ENCODE results near the gene JAKMIP1. TPM values are rescaled to one million over a fixed set of nuclear protein-coding genes. Genes with fewer than 3 reads are reported as not detected.

JAKMIP1 gene
- total RNA-seq, 4 donors from 2014 or later = not detected

- intact Hi-C loops (cut with DNase I; ENCODE audit: low total_unique reads) = no loop called here
- H3K4me3 ChIP-seq (ENCODE audit: low read depth, poor library complexity, severe bottlenecking) = no peak overlapping the region
- peak in 1 of 2 donors; percentile 72 for DNase-seq (ENCODE audit: low spot score in 2 of 2)
- TF ChIP-seq POLR2A (IDR thresholded peaks at IDR 0.05) = no peak
- TF ChIP-seq, protein P1, sequence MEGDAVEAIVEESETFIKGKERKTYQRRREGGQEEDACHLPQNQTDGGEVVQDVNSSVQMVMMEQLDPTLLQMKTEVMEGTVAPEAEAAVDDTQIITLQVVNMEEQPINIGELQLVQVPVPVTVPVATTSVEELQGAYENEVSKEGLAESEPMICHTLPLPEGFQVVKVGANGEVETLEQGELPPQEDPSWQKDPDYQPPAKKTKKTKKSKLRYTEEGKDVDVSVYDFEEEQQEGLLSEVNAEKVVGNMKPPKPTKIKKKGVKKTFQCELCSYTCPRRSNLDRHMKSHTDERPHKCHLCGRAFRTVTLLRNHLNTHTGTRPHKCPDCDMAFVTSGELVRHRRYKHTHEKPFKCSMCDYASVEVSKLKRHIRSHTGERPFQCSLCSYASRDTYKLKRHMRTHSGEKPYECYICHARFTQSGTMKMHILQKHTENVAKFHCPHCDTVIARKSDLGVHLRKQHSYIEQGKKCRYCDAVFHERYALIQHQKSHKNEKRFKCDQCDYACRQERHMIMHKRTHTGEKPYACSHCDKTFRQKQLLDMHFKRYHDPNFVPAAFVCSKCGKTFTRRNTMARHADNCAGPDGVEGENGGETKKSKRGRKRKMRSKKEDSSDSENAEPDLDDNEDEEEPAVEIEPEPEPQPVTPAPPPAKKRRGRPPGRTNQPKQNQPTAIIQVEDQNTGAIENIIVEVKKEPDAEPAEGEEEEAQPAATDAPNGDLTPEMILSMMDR (IDR thresholded peaks at IDR 0.05) = no peak
- WGBS, 2 donors = 81 to 84% methylated on average over 10 to 12 of the region's 12 CpGs
Observed at GRCh38 chr4:6194458-6195195, 5.7 kb downstream of the JAKMIP1 start.

- 72 to 80% methylated on average over 10 to 11 of the region's 11 CpGs for WGBS, 2 donors
- TF ChIP-seq, protein P1 (IDR thresholded peaks at IDR 0.05) = no peak
- no peak for TF ChIP-seq POLR2A (IDR thresholded peaks at IDR 0.05)
- no peak overlapping the region for H3K4me3 ChIP-seq (ENCODE audit: low read depth, poor library complexity, severe bottlenecking)
- DNase-seq (ENCODE audit: low spot score in 2 of 2) = no peak
- intact Hi-C loops (cut with DNase I; ENCODE audit: low total_unique reads) = no loop called here
Observed at GRCh38 chr4:6193399-6193798, 7.0 kb downstream of the JAKMIP1 start.

DNA sequence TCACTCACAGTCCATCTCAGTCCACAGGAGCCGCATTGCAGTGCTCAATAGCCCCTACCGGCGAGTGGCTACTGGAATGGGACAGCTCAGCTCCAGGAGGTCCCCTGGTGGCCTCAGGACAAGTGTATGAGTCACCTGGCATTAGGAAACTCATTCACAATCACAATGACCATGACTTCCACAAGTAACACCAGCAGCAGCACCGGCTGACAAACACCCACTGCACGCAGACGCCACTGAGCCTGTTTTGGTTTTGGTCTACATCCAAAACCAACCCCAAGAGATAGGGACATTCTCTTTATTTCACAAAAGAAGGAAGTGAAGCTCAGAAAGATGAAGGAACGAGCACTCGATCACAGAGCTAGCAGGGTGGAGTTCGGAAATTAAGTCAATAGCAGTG, 8.1 kb downstream of the JAKMIP1 start:
- no peak for TF ChIP-seq POLR2A (IDR thresholded peaks at IDR 0.05)
- TF ChIP-seq, protein P1 (IDR thresholded peaks at IDR 0.05) = no peak
- intact Hi-C loops (cut with DNase I; ENCODE audit: low total_unique reads) = no loop called here
- H3K4me3 ChIP-seq (ENCODE audit: low read depth, poor library complexity, severe bottlenecking) = no peak overlapping the region
- DNase-seq (ENCODE audit: low spot score in 2 of 2) = peak in 1 of 2 donors; percentile 6
- 71 to 75% methylated on average over 9 of the region's 9 CpGs for WGBS, 2 donors

- intact Hi-C loops (cut with DNase I; ENCODE audit: low total_unique reads) = no loop called here
- WGBS, 2 donors = 83 to 89% methylated on average over 11 of the region's 11 CpGs
- H3K4me3 ChIP-seq (ENCODE audit: low read depth, poor library complexity, severe bottlenecking) = no peak overlapping the region
- DNase-seq (ENCODE audit: low spot score in 2 of 2) = no peak
- TF ChIP-seq POLR2A (IDR thresholded peaks at IDR 0.05) = no peak
- TF ChIP-seq, protein P1 (IDR thresholded peaks at IDR 0.05) = no peak
Observed at GRCh38 chr4:6191448-6192130, 8.8 kb downstream of the JAKMIP1 start.

DNA sequence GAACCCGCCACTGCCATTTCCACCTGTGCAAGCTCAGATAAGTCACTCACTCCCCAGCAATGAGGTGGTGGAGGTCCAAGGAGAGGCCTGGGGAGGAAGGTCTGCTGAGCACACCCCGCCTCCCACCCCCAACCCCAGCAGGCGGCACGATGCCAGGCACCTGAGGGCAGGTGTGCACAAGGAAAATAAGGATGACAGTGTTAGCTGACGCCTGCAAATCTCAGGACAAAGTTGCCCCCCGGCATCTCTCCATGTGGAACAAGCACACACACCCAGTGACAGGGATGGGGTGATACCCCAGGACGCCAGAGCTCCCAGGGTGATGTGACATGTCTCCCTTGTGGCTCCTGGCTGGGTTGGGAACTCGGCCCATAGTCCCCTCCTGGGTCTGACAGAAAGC, 9.9 kb downstream of the JAKMIP1 start:
- WGBS, 2 donors = 72 to 86% methylated on average over 7 to 8 of the region's 8 CpGs
- intact Hi-C loops (cut with DNase I; ENCODE audit: low total_unique reads) = no loop called here
- DNase-seq (ENCODE audit: low spot score in 2 of 2) = no peak
- no peak overlapping the region for H3K4me3 ChIP-seq (ENCODE audit: low read depth, poor library complexity, severe bottlenecking)
- no peak for TF ChIP-seq POLR2A (IDR thresholded peaks at IDR 0.05)

DNA sequence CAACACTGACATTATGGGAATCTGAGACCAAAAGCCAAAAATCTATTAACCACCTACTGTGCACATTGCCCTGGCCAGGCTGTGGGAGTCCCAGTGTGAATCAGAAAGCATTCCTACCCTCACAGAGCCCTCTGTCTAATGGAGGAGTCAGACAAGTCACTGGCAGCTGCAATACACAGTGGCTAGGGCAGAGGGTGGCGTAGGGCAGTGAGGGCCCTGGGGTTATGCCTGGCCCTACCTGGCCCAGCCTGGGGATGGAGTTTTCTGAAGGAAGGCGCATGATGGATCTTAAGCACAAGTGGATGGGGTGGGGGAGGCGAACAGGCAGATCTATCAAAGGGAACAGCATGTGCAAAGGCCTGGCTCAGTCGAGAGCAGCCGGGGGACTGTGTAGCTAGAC, 10.8 kb downstream of the JAKMIP1 start:
- intact Hi-C loops (cut with DNase I; ENCODE audit: low total_unique reads) = no loop called here
- 84 to 94% methylated on average over 5 of the region's 5 CpGs for WGBS, 2 donors
- no peak overlapping the region for H3K4me3 ChIP-seq (ENCODE audit: low read depth, poor library complexity, severe bottlenecking)
- no peak for DNase-seq (ENCODE audit: low spot score in 2 of 2)
- TF ChIP-seq, protein P1 (IDR thresholded peaks at IDR 0.05) = no peak
- no peak for TF ChIP-seq POLR2A (IDR thresholded peaks at IDR 0.05)

Measured in lower leg skin (tissue), 4 donors.